Thoracic aorta (tissue), 2 donors: Measurements from ENCODE around the gene MYH3. TPM values are rescaled to one million over a fixed set of nuclear protein-coding genes. Genes with fewer than 3 reads are reported as not detected.

Experiments
- ATAC-seq: fragments of 150-250 bp; one replicate; pipeline ENCODE4 v1.8.0; 2017; ENCODE audit warnings: low read depth; ENCODE audit not compliant: insufficient number of reproducible peaks, low FRiP score
- DNase-seq: peaks from one replicate; pipeline ENCODE4 v3.0.0-alpha.2; 2020; ENCODE audit warnings: low spot score
- H3K27ac ChIP-seq, 2 donors: fragments of 200-600 bp; sonication (generic); 1 replicate in 1 of 2; 2 replicates in 1 of 2; pipeline ENCODE4 v1.5.1; 2016; ENCODE audit warnings: mild to moderate bottlenecking in 2 of 2, moderate library complexity in 2 of 2
- H3K27me3 ChIP-seq: fragments of 200-600 bp; sonication (generic); replicated peaks from 2 replicates; pipeline ENCODE4 v1.6.0; 2016; ENCODE audit warnings: mild to moderate bottlenecking; ENCODE audit not compliant: insufficient read depth
- H3K36me3 ChIP-seq: fragments of 200-600 bp; sonication (generic); one replicate; pipeline ENCODE4 v1.5.1; 2016
- H3K4me1 ChIP-seq, 2 donors: fragments of 200-600 bp; sonication (generic); 1 replicate in 1 of 2; 2 replicates in 1 of 2; pipeline versions ENCODE4 v1.5.1 to v1.6.0; 2016; ENCODE audit warnings: low read depth in 2 of 2, mild to moderate bottlenecking in 1 of 2; ENCODE audit not compliant: control insufficient read depth in 1 of 2
- H3K4me3 ChIP-seq: fragments of 200-600 bp; sonication (generic); 2 replicates; pipeline ENCODE4 v1.5.1; 2016; ENCODE audit warnings: mild to moderate bottlenecking
- H3K9me3 ChIP-seq: fragments of 200-600 bp; sonication (generic); 2 replicates; pipeline ENCODE4 v1.5.1; 2016
- CTCF ChIP-seq: fragments of 200-600 bp; sonication (generic); IDR thresholded peaks from one replicate; pipeline ENCODE4 v1.5.1; 2019; ENCODE audit warnings: antibody characterized with exemption
- total RNA-seq, 2 donors: library from RNA; depleted of rRNA; stranded (reverse); fragments of >200 nt; gene quantifications; one replicate each; pipeline versions ENCODE4 v1.1.0 to v1.2.3, GENCODE V29; 2016

The MYH3 gene
- 1 to 10 TPM; 3.0 to 7.1 TPM for total RNA-seq

- Histone ChIP-seq H3K4me1 (no peaks in the 10 kb centered on the region), H3K4me3 (no peak within 1 kb of the TSS), H3K27ac (no peak within 1 kb of the TSS), H3K27me3 (no peaks in the 10 kb centered on the region), H3K36me3 (peaks cover 8% of the 10 kb centered on the region), H3K9me3 (no peaks in the 10 kb centered on the region)
- no peak for TF ChIP-seq CTCF
- no peak for DNase-seq
- no peak for ATAC-seq
These were observed at the start of gene MYH3 for GRCh38 chr17:10657148-10657547. Gene MYH3, minus strand, starts transcription at chr17:10657309. Its CDS starts 2,245 bp downstream, at chr17:10655064.

- Histone ChIP-seq H3K36me3 (peaks cover 28% of the 10 kb centered on the region), H3K9me3 (no peaks in the 10 kb centered on the region), H3K27me3 (no peaks in the 10 kb centered on the region), H3K4me1 (peaks cover 4 to 5% of the 10 kb centered on the region in 2 donors), H3K27ac (no peak overlapping the region), H3K4me3 (no peak overlapping the region)
- no peak for TF ChIP-seq CTCF
- DNase-seq (no peak), ATAC-seq (no peak)
These were observed 48.6 kb upstream of the MYH3 start for GRCh38 chr17:10705727-10706126.

DNA sequence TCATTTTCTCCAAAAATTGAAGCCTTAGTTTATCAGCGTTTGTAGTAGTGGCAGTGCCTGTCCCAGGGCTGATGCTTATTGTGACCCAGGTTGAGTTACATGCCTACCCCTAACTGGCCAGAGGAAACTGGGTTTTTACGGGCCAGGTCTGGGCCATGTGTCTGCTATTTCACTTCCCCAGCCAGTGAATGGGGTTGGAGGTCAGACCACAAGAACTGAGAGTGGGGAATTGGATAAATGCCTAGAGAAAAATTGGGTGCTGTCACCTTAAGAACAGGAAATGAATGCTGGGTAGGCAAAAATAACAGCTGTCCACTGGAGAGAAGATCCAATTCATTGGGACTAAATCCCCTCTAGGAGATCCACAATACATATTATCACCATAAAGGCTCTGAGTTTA, 45.5 kb upstream of the MYH3 start:
- DNase-seq: no peak
- H3K9me3 ChIP-seq: no peaks in the 10 kb centered on the region
- H3K27me3 ChIP-seq: no peaks in the 10 kb centered on the region
- peaks cover 16% of the 10 kb centered on the region for H3K36me3 ChIP-seq
- no peak for ATAC-seq
- H3K4me3 ChIP-seq: no peak overlapping the region
- peaks cover 11 to 17% of the 10 kb centered on the region in 2 donors for H3K4me1 ChIP-seq
- TF ChIP-seq CTCF: no peak
- no peak overlapping the region for H3K27ac ChIP-seq

DNA sequence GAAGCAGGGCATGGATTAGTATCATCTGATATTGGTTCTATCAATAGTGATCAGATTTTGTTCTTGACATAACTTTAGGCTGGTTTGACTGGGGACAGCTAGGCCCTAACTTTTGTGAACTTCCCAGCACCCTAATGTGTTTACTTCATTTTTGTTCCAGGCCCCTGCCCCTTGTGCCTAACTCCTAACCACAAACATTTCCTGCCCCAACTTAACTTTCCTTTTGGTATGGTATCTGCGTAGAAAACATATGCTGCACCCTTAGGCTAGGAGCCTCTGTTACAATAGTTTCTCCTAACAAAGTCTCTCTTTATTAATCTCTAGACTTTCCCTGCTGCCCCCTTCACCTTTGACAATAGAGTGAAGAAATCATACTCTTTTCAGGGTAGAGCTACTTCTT, 42.7 kb upstream of the MYH3 start:
- Histone ChIP-seq H3K27me3 (no peaks in the 10 kb centered on the region), H3K27ac (no peak overlapping the region), H3K36me3 (no peaks in the 10 kb centered on the region), H3K4me1 (peaks cover 24 to 29% of the 10 kb centered on the region in 2 donors), H3K9me3 (no peaks in the 10 kb centered on the region), H3K4me3 (no peak overlapping the region)
- ATAC-seq (no peak), DNase-seq (no peak)
- no peak for TF ChIP-seq CTCF

GRCh38 chr17:10698096-10698818, 41.1 kb upstream of the MYH3 start:
- Histone ChIP-seq H3K27ac (peak overlapping the region; percentile 91 to 94), H3K27me3 (no peaks in the 10 kb centered on the region), H3K4me3 (peak overlapping the region; percentile 80), H3K36me3 (no peaks in the 10 kb centered on the region), H3K9me3 (no peaks in the 10 kb centered on the region), H3K4me1 (peaks cover 24 to 29% of the 10 kb centered on the region in 2 donors)
- ATAC-seq (peak; percentile 41), DNase-seq (no peak)
- TF ChIP-seq CTCF: no peak
